Osteoblast (primary cell): ENCODE measurements around the gene PIN1. TPM values are rescaled to one million over a fixed set of nuclear protein-coding genes. Genes with fewer than 3 reads are reported as not detected.
"Not testable (repeated sequence)": the region's sequence is repeated elsewhere in the genome, so short reads cannot be mapped to it uniquely, and the experiment has no call there.

Experiments
- DNase-seq: peaks from one replicate; pipeline ENCODE4 v3.0.0; 2011; ENCODE audit warnings: low spot score, mixed read lengths; ENCODE audit not compliant: insufficient read length; ENCODE audit errors: missing footprints
- H2AFZ ChIP-seq: 2 replicates; pipeline ENCODE4 v1.6.0; 2011; ENCODE audit warnings: mild to moderate bottlenecking, low read length
- H3K27ac ChIP-seq: 2 replicates; pipeline ENCODE4 v1.5.1; 2011; ENCODE audit warnings: mild to moderate bottlenecking, low read depth, low read length, moderate library complexity
- H3K27me3 ChIP-seq: 2 replicates; pipeline ENCODE4 v1.6.0; 2012; ENCODE audit warnings: mild to moderate bottlenecking, control low read depth, inconsistent platforms, low read length, moderate library complexity; ENCODE audit not compliant: insufficient read depth
- H3K36me3 ChIP-seq: 2 replicates; pipeline ENCODE4 v1.5.1; 2011; ENCODE audit warnings: mild to moderate bottlenecking, low read length, control low read depth, moderate library complexity; ENCODE audit not compliant: insufficient read depth
- H3K4me1 ChIP-seq: 2 replicates; pipeline ENCODE4 v1.5.1; 2011; ENCODE audit warnings: mild to moderate bottlenecking, low read length, control low read depth, moderate library complexity; ENCODE audit not compliant: insufficient read depth
- H3K4me2 ChIP-seq: 2 replicates; pipeline ENCODE4 v1.6.0; 2011; ENCODE audit warnings: mild to moderate bottlenecking, low read length; ENCODE audit not compliant: insufficient read depth
- H3K4me3 ChIP-seq: fragments of 200-600 bp; sonication (generic); 3 replicates; pipeline ENCODE4 v1.5.1; 2012; ENCODE audit warnings: mild to moderate bottlenecking, low read length, inconsistent platforms; ENCODE audit not compliant: insufficient read depth
- H3K79me2 ChIP-seq: 2 replicates; pipeline ENCODE4 v1.6.0; 2012; ENCODE audit warnings: mild to moderate bottlenecking, low read length, control low read depth, inconsistent platforms; ENCODE audit not compliant: insufficient read depth
- H3K9me3 ChIP-seq: 2 replicates; pipeline ENCODE4 v1.5.1; 2011; ENCODE audit warnings: low read depth, low read length, control low read depth
- H4K20me1 ChIP-seq: 2 replicates; pipeline ENCODE4 v1.6.0; 2012; ENCODE audit warnings: mild to moderate bottlenecking, low read length, control low read depth; ENCODE audit not compliant: insufficient read depth
- CTCF ChIP-seq: IDR thresholded peaks from 2 replicates; pipeline ENCODE4 v1.5.1; 2011; ENCODE audit warnings: mild to moderate bottlenecking, low read depth, low read length, moderate library complexity; ENCODE audit errors: extremely low read depth
- total RNA-seq: library from RNA; depleted of rRNA; stranded (reverse); fragments of >200 nt; gene quantifications from 2 replicates; pipeline ENCODE4 v1.2.3, GENCODE V29; 2012

The PIN1 gene
- total RNA-seq, 1 donor = 62.6 TPM

DNA sequence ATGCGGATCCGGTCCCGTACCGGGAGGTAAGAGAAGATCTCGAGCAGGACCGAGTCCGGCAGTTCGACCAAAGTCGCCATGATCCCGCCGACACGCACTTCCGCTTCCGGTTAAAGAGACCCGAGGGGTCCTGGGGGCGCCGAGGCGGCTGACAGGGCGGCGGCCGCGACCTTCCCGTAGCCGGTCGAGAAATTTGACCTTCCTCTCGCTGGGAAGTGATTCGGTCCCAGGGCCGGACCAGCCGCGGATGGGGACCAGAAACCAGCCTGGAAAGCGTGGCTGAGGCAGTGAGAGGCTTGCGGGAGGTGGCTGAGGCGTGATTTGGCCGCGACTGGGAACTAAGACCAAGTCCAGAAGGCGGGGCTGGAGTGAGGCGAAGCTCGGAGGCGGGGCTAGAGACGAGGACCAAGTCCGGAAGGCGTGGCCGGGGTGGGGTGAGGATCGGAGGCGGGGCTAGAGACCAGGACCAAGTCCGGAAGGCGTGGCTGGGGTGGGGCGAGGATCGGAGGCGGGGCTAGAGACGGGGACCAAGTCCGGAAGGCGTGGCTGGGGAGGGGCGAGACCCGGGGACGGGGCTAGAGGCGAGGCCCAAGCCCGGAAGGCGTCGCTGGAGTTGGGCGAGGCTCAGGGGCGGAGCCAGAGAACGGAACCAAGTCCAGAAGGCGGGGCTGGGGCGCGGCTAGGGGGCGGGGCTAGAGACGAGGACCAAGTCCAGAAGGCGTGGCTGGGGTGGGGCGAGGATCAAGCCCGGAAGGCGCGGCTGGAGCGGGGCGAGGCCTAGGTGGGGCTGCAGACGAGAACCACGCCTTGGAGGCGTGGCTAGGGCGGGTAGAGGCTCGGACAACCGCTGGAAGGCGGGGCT is 16.2 kb upstream of the PIN1 start, which contains the start of gene FBXL12:
TSS of gene FBXL12 (minus strand) at position 346 of the 862 bp plus-strand sequence. CDS start at position 80, 266 bp downstream.
- H3K4me1 ChIP-seq = peaks cover 11% of the 10 kb centered on the region
- TF ChIP-seq CTCF = no peak

GRCh38 chr19:9819596-9819909 is 15.6 kb upstream of the PIN1 start:
- Histone ChIP-seq H4K20me1 (peaks cover 6% of the 10 kb centered on the region), H3K27ac (no peak overlapping the region), H3K79me2 (peaks cover 40% of the 10 kb centered on the region), H3K4me3 (peak overlapping the region; percentile 63), H2AFZ (peak overlapping the region; percentile 77), H3K9me3 (no peaks in the 10 kb centered on the region), H3K36me3 (peaks cover 2% of the 10 kb centered on the region), H3K4me1 (peaks cover 11% of the 10 kb centered on the region), H3K4me2 (peak overlapping the region; percentile 68), H3K27me3 (no peaks in the 10 kb centered on the region)
- DNase-seq = no peak
- no peak for TF ChIP-seq CTCF

More for the DNA sequence above, 16.2 kb upstream of the PIN1 start, which contains the start of gene FBXL12:
- peak within 1 kb of the TSS; percentile 99 for H3K4me2 ChIP-seq
- H2AFZ ChIP-seq = peak within 1 kb of the TSS; percentile 95
- peaks cover 43% of the 10 kb centered on the region for H3K79me2 ChIP-seq
- peaks cover 6% of the 10 kb centered on the region for H4K20me1 ChIP-seq
- no peaks in the 10 kb centered on the region for H3K27me3 ChIP-seq
- peak within 1 kb of the TSS; percentile 92 for H3K27ac ChIP-seq
- H3K36me3 ChIP-seq = peaks cover 2% of the 10 kb centered on the region
- DNase-seq = peak; percentile 98
- no peaks in the 10 kb centered on the region for H3K9me3 ChIP-seq
- H3K4me3 ChIP-seq = peak within 1 kb of the TSS; percentile 100

DNA sequence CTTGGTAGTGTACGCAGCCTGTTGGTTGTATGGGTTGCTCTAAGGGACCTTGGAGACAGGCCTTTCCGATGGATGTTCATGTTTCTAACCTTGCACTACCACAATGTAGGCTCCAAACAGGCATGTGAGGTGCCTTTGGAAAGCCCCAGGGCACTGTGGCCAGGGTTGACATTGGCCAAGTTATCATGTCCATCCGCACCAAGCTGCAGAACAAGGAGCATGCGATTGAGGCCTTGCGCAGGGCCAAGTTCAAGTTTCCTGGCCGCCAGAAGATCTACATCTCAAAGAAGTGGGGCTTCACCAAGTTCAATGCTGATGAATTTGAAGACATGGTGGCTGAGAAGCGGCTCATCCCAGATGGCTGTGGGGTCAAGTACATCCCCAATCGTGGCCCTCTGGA is 15.1 kb upstream of the PIN1 start:
- not testable (repeated sequence) for H4K20me1 ChIP-seq, H3K36me3 ChIP-seq, H2AFZ ChIP-seq, H3K9me3 ChIP-seq, H3K27me3 ChIP-seq, H3K27ac ChIP-seq, DNase-seq
- Histone ChIP-seq H3K79me2 (peaks cover 36% of the 10 kb centered on the region), H3K4me3 (peak overlapping the region; percentile 63), H3K4me2 (peak overlapping the region; percentile 68), H3K4me1 (peaks cover 11% of the 10 kb centered on the region)

DNA sequence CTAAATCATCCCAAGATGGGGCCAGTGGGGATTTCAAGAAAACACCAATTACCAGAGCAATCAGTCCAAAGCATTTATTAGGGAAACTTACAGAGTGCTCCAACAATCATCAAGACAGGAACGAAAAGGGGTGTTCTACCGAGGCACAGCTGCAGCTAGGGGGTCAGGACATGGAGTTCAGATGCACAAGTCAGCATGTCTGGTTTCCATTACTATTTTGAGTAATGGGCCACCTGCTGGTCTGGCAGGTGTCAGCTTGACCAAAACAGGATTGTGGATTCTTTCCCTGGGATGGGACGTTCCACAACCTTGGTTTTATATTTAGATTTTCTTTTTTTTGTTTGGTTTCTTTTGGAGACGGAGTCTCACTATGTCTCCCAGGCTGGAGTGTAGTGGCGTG is 11.3 kb upstream of the PIN1 start:
- no peak for TF ChIP-seq CTCF
- Histone ChIP-seq H2AFZ (no peak overlapping the region), H3K27me3 (no peaks in the 10 kb centered on the region), H4K20me1 (peaks cover 13% of the 10 kb centered on the region), H3K4me3 (no peak overlapping the region), H3K79me2 (peaks cover 31% of the 10 kb centered on the region), H3K4me2 (no peak overlapping the region), H3K4me1 (peaks cover 9% of the 10 kb centered on the region), H3K36me3 (peaks cover 2% of the 10 kb centered on the region), H3K27ac (no peak overlapping the region), H3K9me3 (no peaks in the 10 kb centered on the region)
- no peak for DNase-seq
